Natural killer cell (primary cell): ENCODE measurements around the gene MMAB. TPM values are rescaled to one million over a fixed set of nuclear protein-coding genes. Genes with fewer than 3 reads are reported as not detected.

Experiments used
- ATAC-seq, 3 donors: fragments of 150-1000 bp in 2 of 3; fragments of 200-7000 bp in 1 of 3; cut with Tn5 transposase; 1 replicate in 1 of 3; 2 replicates in 2 of 3; pipeline ENCODE4 v1.10.0; 2021; ENCODE audit warnings: mild to moderate bottlenecking in 2 of 3, moderate library complexity in 2 of 3
- DNase-seq, 2 donors: peaks; one replicate each; pipeline versions ENCODE4 v3.0.0 to v3.0.0-alpha.2; 2013 to 2021; ENCODE audit warnings: mixed read lengths in 1 of 2
- H3K27ac ChIP-seq: one replicate; pipeline ENCODE4 v1.5.1; 2013; ENCODE audit warnings: mild to moderate bottlenecking, low read length
- H3K27me3 ChIP-seq: one replicate; pipeline ENCODE4 v1.6.1; 2013; ENCODE audit warnings: low read length; ENCODE audit not compliant: control insufficient read depth, insufficient read depth
- H3K36me3 ChIP-seq: one replicate; pipeline ENCODE4 v1.6.1; 2013; ENCODE audit warnings: low read length; ENCODE audit not compliant: control insufficient read depth, insufficient read depth
- H3K4me1 ChIP-seq: one replicate; pipeline ENCODE4 v1.6.1; 2013; ENCODE audit warnings: low read length; ENCODE audit not compliant: control insufficient read depth, insufficient read depth
- H3K4me3 ChIP-seq: one replicate; pipeline ENCODE4 v1.5.1; 2013; ENCODE audit warnings: low read length
- H3K9me3 ChIP-seq: one replicate; pipeline ENCODE4 v1.6.1; 2013; ENCODE audit warnings: low read length; ENCODE audit not compliant: control insufficient read depth, insufficient read depth
- H3K27ac Mint-ChIP-seq, 2 donors: one replicate each; pipeline ENCODE4 v1.8.0; 2022; ENCODE audit warnings: mild to moderate bottlenecking in 2 of 2, mixed read lengths in 2 of 2, moderate library complexity in 1 of 2
- H3K27me3 Mint-ChIP-seq, 2 donors: one replicate each; pipeline ENCODE4 v1.8.0; 2022; ENCODE audit warnings: low read depth in 2 of 2, mixed read lengths in 2 of 2
- H3K36me3 Mint-ChIP-seq: one replicate; pipeline ENCODE4 v1.8.0; 2022; ENCODE audit warnings: mixed read lengths
- H3K4me1 Mint-ChIP-seq, 2 donors: one replicate each; pipeline ENCODE4 v1.8.0; 2022; ENCODE audit warnings: mixed read lengths in 2 of 2
- H3K4me3 Mint-ChIP-seq: one replicate; pipeline ENCODE4 v1.8.0; 2022; ENCODE audit warnings: mild to moderate bottlenecking, moderate library complexity, mixed read lengths
- H3K9me3 Mint-ChIP-seq, 2 donors: one replicate each; pipeline ENCODE4 v1.8.0; 2022; ENCODE audit warnings: mixed read lengths in 2 of 2
- CTCF ChIP-seq: fragments of 200-600 bp; IDR thresholded peaks from one replicate; pipeline ENCODE4 v1.8.0; 2022; ENCODE audit warnings: antibody characterized with exemption
- WGBS: methylation state at CpG from one replicate; pipeline ENCODE4 v1.1.7; 2013; ENCODE audit warnings: missing lambda C conversion rate; ENCODE audit not compliant: insufficient coverage; 5-methylcytosine and 5-hydroxymethylcytosine counted together
- intact Hi-C: fragments of 100-400 bp; cut with micrococcal nuclease; formaldehyde crosslinking; loops from one replicate; pipeline ENCODE4 v1.14.2; 2022
- total RNA-seq, 4 donors: library from RNA; stranded (reverse); fragments of 120-200 nt in 1 of 4; gene quantifications; one replicate each; pipeline versions ENCODE4 v1.2.3 to v1.2.4, GENCODE V29; 2013 to 2022

The MMAB gene
- total RNA-seq, 3 donors from 2014 or later (not counting 1 experiment from before 2014, with no cell fraction given), result 17.1 to 18.3 (median 17.6) TPM

DNA sequence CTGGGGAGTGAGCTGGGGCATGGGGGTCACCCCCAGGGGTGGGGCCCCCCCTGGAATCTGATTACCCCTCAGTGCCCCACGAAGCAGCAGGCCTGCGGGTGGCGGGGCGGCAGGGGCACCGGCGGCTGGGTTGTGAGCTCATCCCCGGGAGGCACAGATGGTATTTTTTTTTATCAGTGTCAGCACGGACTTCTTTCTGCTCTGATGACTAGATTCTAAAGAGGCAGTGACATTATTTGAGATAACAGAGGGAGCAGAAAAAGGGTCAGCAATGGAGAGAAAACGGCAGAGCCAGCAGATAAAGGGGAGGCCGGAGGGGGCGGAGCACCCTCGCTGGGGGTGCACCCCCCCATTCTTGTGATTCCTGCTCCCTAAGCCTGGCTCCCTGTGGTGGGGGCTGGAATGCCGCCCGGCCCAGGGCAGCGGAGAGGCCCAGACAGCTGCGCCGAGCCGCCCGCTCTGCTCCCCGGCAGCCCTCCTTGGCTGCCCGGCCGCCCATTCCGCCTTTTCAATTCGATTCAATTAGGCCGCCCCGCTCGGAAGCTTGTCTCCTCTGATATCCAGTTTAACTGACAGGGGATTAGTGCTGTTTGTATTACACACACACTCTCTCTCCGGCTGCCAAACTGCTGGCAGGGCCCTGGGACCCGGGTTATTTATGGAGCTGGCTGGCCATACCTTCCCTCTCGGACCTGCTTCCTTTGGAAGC is 33.2 kb upstream of the MMAB start:
- no peaks in the 10 kb centered on the region for H3K36me3 ChIP-seq
- ATAC-seq (no peak), DNase-seq (no peak)
- H3K4me1 ChIP-seq, result peaks cover 8% of the 10 kb centered on the region
- H3K9me3 ChIP-seq, result no peaks in the 10 kb centered on the region
- no peak overlapping the region for H3K27ac Mint-ChIP-seq
- no peak overlapping the region for H3K4me3 ChIP-seq
- peaks cover 3 to 6% of the 10 kb centered on the region in 2 donors for H3K27me3 Mint-ChIP-seq
- no peak overlapping the region for H3K27ac ChIP-seq
- TF ChIP-seq CTCF, result no peak
- 48% methylated on average over 30 of the region's 30 CpGs for WGBS
- H3K36me3 Mint-ChIP-seq, result no peaks in the 10 kb centered on the region
- H3K9me3 Mint-ChIP-seq, result no peaks in the 10 kb centered on the region
- intact Hi-C loops, result no loop called here
- H3K4me3 Mint-ChIP-seq, result no peak overlapping the region
- no peaks in the 10 kb centered on the region for H3K4me1 Mint-ChIP-seq
- no peaks in the 10 kb centered on the region for H3K27me3 ChIP-seq

DNA sequence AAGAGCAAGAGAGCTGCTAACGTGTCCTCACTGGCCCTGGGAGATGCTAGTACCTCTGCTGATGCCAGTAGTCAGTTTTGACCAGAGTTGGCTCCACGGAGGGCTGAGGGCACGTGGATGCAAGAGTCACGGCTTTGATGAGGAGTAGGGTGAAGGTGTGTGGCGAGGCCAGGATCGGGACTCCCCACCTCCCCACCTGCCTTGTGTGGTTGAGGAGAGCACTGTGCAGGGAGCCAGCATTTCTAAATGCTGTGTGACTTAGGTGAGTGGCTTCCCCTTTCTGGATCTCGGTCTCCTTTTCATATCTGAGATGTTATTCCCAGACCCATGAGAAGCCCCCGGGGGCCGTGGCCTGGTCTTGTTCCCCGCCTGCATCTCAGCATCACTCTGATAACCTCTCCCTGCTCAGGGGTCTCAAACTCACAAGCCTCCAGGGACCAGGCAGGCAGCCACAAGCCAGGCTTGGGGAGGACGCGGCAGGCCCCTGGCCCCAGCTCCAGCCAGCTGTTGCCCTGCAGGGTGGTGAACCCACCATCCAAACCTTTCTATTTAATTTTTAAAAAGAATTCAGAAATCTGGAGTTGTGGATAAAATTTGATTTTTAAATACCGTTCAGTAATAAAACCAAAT is 32.4 kb upstream of the MMAB start:
- Mint-ChIP-seq H3K36me3 (no peaks in the 10 kb centered on the region), H3K27ac (no peak overlapping the region), H3K9me3 (no peaks in the 10 kb centered on the region), H3K4me1 (no peaks in the 10 kb centered on the region), H3K27me3 (peaks cover 3 to 6% of the 10 kb centered on the region in 2 donors), H3K4me3 (no peak overlapping the region)
- H3K27ac ChIP-seq, result no peak overlapping the region
- H3K9me3 ChIP-seq, result no peaks in the 10 kb centered on the region
- no peaks in the 10 kb centered on the region for H3K36me3 ChIP-seq
- intact Hi-C loops, result no loop called here
- no peak for TF ChIP-seq CTCF
- WGBS, result 88% methylated on average over 8 of the region's 13 CpGs
- H3K4me1 ChIP-seq, result peaks cover 8% of the 10 kb centered on the region
- ATAC-seq, result no peak
- H3K27me3 ChIP-seq, result no peaks in the 10 kb centered on the region
- no peak overlapping the region for H3K4me3 ChIP-seq
- DNase-seq, result no peak

GRCh38 chr12:109605016-109605415 is 31.7 kb upstream of the MMAB start:
- Histone ChIP-seq H3K9me3 (no peaks in the 10 kb centered on the region), H3K27me3 (no peaks in the 10 kb centered on the region), H3K36me3 (no peaks in the 10 kb centered on the region), H3K27ac (no peak overlapping the region), H3K4me1 (peaks cover 8% of the 10 kb centered on the region), H3K4me3 (no peak overlapping the region)
- WGBS, result 82% methylated on average over 5 of the region's 5 CpGs
- Mint-ChIP-seq H3K27ac (no peak overlapping the region), H3K27me3 (peaks cover 3 to 6% of the 10 kb centered on the region in 2 donors), H3K4me3 (no peak overlapping the region), H3K4me1 (no peaks in the 10 kb centered on the region), H3K36me3 (no peaks in the 10 kb centered on the region), H3K9me3 (no peaks in the 10 kb centered on the region)
- intact Hi-C loops, result no loop called here
- ATAC-seq (no peak), DNase-seq (no peak)
- TF ChIP-seq CTCF, result no peak
